GM10248 (cell line): ENCODE results near the gene NNAT.

Experiments
- CTCF ChIA-PET: fragments of 300-600 bp; sonication (Branson Sonifier 250); formaldehyde crosslinking; extraction: SDS; loops from one replicate; lab custom pipeline; 2021; ENCODE audit warnings: antibody characterized with exemption; lab: Yijun Ruan, JAX
- POLR2A ChIA-PET: fragments of 350-650 bp; sonication (Branson Sonifier 250); formaldehyde crosslinking; extraction: SDS; loops from one replicate; lab custom pipeline; 2020; ENCODE audit warnings: antibody characterized with exemption; lab: Yijun Ruan, JAX
- DNase-seq: peaks from one replicate; pipeline ENCODE4 v3.0.0; 2012; ENCODE audit errors: extremely low spot score
- TF ChIP-seq, protein P1 (sequence below): IDR thresholded peaks from 2 replicates; pipeline ENCODE4 v1.5.1; 2012; ENCODE audit warnings: mild to moderate bottlenecking, low read depth; ENCODE audit errors: extremely low read depth, missing control alignments, control extremely low read depth

Gene NNAT

GRCh38 chr20:37523012-37523391 is 2.0 kb downstream of the NNAT start:
- no peak for DNase-seq
- ChIA-PET POLR2A (no interaction called here), CTCF (no interaction called here)
- TF ChIP-seq, protein P1, sequence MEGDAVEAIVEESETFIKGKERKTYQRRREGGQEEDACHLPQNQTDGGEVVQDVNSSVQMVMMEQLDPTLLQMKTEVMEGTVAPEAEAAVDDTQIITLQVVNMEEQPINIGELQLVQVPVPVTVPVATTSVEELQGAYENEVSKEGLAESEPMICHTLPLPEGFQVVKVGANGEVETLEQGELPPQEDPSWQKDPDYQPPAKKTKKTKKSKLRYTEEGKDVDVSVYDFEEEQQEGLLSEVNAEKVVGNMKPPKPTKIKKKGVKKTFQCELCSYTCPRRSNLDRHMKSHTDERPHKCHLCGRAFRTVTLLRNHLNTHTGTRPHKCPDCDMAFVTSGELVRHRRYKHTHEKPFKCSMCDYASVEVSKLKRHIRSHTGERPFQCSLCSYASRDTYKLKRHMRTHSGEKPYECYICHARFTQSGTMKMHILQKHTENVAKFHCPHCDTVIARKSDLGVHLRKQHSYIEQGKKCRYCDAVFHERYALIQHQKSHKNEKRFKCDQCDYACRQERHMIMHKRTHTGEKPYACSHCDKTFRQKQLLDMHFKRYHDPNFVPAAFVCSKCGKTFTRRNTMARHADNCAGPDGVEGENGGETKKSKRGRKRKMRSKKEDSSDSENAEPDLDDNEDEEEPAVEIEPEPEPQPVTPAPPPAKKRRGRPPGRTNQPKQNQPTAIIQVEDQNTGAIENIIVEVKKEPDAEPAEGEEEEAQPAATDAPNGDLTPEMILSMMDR: no peak

GRCh38 chr20:37523911-37524700 is 3.1 kb downstream of the NNAT start:
- POLR2A ChIA-PET: no interaction called here
- CTCF ChIA-PET: interaction anchor here (2.3 kb wide), 1 partner anchor 254 kb away, joined by 6 read pairs; no protein-coding TSS in a partner anchor
- TF ChIP-seq, protein P1: no peak
- DNase-seq: no peak

- DNase-seq: no peak
- CTCF ChIA-PET: interaction anchor here (2.1 to 2.3 kb wide), 2 partner anchors 10 to 255 kb away, joined by 6 to 7 read pairs; no protein-coding TSS in a partner anchor
- TF ChIP-seq, protein P1: no peak
- POLR2A ChIA-PET: no interaction called here
Measured at GRCh38 chr20:37524859-37525708, 4.0 kb downstream of the NNAT start.

DNA sequence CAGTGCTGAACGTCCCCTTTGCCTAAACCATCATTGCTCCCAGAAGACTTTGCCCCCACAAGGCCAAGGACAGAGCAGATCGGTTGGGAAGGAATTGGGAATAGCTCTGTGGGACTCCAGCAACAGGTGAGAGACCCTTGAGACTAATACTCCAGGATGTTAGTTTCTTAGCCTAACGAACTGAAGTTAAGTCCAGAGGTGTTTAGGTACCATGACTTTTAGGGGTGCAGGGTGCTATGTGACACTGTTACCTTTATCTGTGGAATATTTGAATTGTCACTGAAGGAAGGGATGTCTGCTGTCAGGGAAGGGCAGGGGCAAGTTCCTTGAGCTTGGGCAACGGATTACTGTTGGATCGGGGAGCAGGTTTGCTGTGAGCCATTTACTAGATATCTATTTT is 4.8 kb downstream of the NNAT start:
- DNase-seq: no peak
- POLR2A ChIA-PET: no interaction called here
- TF ChIP-seq, protein P1: no peak
- CTCF ChIA-PET: interaction anchor here (2.1 to 2.3 kb wide), 2 partner anchors 9 to 256 kb away, joined by 6 to 7 read pairs; no protein-coding TSS in a partner anchor

DNA sequence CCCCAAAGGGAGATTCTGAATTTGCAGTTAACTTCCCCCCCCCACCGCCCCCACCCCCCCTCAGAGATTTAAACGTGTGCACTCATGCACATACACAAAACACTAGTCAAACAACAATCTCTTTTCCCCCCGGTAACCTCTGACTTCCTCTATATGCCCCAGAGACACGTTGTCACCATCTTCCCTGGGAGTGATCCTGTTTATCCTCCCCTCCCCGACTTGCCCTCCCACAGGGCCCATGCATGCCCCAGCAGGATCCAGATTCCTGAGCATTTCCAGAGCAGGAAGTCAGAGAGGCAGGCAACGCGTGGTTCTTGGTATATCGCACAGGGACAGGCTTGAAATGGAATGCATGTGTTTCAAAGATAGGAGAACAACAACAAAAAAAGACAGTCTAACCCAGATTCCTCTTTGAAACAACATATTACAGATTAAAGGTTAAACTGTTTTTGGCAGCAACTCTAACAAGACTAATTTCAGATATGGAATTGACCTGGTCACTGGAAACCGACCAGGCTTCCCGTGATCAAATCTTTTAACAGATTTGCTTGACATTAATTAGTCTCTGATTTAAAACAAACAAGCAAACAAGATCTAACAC is 5.3 kb downstream of the NNAT start:
- ChIA-PET POLR2A (no interaction called here), CTCF (interaction anchor here (1.2 to 2.1 kb wide), 2 partner anchors 9 to 13 kb away, joined by 3 to 7 read pairs; no protein-coding TSS in a partner anchor)
- DNase-seq: no peak
- TF ChIP-seq, protein P1: no peak
